ENCODE results near the gene PPTC7.

- TF ChIP-seq EZH2 (IDR thresholded peaks at IDR 0.05; ENCODE audit: low read depth, low read length, severe bottlenecking): no peak
- no peak for TF ChIP-seq YY1 (IDR thresholded peaks at IDR 0.05; ENCODE audit: low read depth, low read length)
- TF ChIP-seq CBX5 (IDR thresholded peaks at IDR 0.05; ENCODE audit: low read depth, low read length): no peak
- no peak for TF ChIP-seq RNF2 (IDR thresholded peaks at IDR 0.05; ENCODE audit: borderline replicate concordance, low read depth, low read length, missing control alignments, poor library complexity, severe bottlenecking)
These were observed 44.1 kb downstream of the PPTC7 start for GRCh38 chr12:110538869-110539622.
